IPS-18a (cell line): ENCODE results near the gene MVB12B.

Experiments
- H3K27ac ChIP-seq: one replicate; pipeline ENCODE4 v1.5.1; 2013; ENCODE audit warnings: low read length
- H3K27me3 ChIP-seq: one replicate; pipeline ENCODE4 v1.6.1; 2013; ENCODE audit warnings: mild to moderate bottlenecking, low read length; ENCODE audit not compliant: control insufficient read depth, insufficient read depth
- H3K36me3 ChIP-seq: one replicate; pipeline ENCODE4 v1.6.1; 2013; ENCODE audit warnings: low read depth, low read length; ENCODE audit not compliant: control insufficient read depth
- H3K4me1 ChIP-seq: one replicate; pipeline ENCODE4 v1.6.1; 2013; ENCODE audit warnings: low read depth, low read length; ENCODE audit not compliant: control insufficient read depth
- H3K4me3 ChIP-seq: one replicate; pipeline ENCODE4 v1.5.1; 2013; ENCODE audit warnings: low read length
- H3K9ac ChIP-seq: one replicate; pipeline ENCODE4 v1.6.1; 2013; ENCODE audit warnings: mild to moderate bottlenecking, low read length, moderate library complexity
- H3K9me3 ChIP-seq: one replicate; pipeline ENCODE4 v1.6.1; 2013; ENCODE audit warnings: low read depth, low read length; ENCODE audit not compliant: control insufficient read depth

The MVB12B gene

GRCh38 chr9:126295516-126295915 lies 31.1 kb upstream of the MVB12B start:
- H3K27ac ChIP-seq, result no peak overlapping the region
- no peak overlapping the region for H3K9ac ChIP-seq
- H3K4me1 ChIP-seq, result no peaks in the 10 kb centered on the region
- H3K9me3 ChIP-seq, result no peaks in the 10 kb centered on the region
- H3K27me3 ChIP-seq, result no peaks in the 10 kb centered on the region
- H3K4me3 ChIP-seq, result no peak overlapping the region
- no peaks in the 10 kb centered on the region for H3K36me3 ChIP-seq

GRCh38 chr9:126295936-126296600 lies 30.6 kb upstream of the MVB12B start:
- Histone ChIP-seq H3K9ac (no peak overlapping the region), H3K4me3 (no peak overlapping the region), H3K9me3 (no peaks in the 10 kb centered on the region), H3K27me3 (no peaks in the 10 kb centered on the region), H3K27ac (no peak overlapping the region), H3K36me3 (no peaks in the 10 kb centered on the region), H3K4me1 (no peaks in the 10 kb centered on the region)

- no peak overlapping the region for H3K27ac ChIP-seq
- no peaks in the 10 kb centered on the region for H3K9me3 ChIP-seq
- H3K36me3 ChIP-seq, result no peaks in the 10 kb centered on the region
- H3K9ac ChIP-seq, result no peak overlapping the region
- H3K4me1 ChIP-seq, result no peaks in the 10 kb centered on the region
- H3K4me3 ChIP-seq, result no peak overlapping the region
- no peaks in the 10 kb centered on the region for H3K27me3 ChIP-seq
Measured at GRCh38 chr9:126296687-126297086, 29.9 kb upstream of the MVB12B start.

GRCh38 chr9:126297661-126298060 lies 29.0 kb upstream of the MVB12B start:
- Histone ChIP-seq H3K4me3 (no peak overlapping the region), H3K9ac (no peak overlapping the region), H3K27ac (no peak overlapping the region), H3K36me3 (no peaks in the 10 kb centered on the region), H3K27me3 (no peaks in the 10 kb centered on the region), H3K4me1 (no peaks in the 10 kb centered on the region), H3K9me3 (no peaks in the 10 kb centered on the region)

- Histone ChIP-seq H3K9ac (no peak overlapping the region), H3K27ac (no peak overlapping the region), H3K9me3 (no peaks in the 10 kb centered on the region)
Measured at GRCh38 chr9:126298063-126298801, 28.4 kb upstream of the MVB12B start.

GRCh38 chr9:126299706-126300276 lies 26.8 kb upstream of the MVB12B start:
- Histone ChIP-seq H3K4me1 (no peaks in the 10 kb centered on the region), H3K4me3 (no peak overlapping the region), H3K27ac (no peak overlapping the region), H3K36me3 (no peaks in the 10 kb centered on the region), H3K9ac (no peak overlapping the region), H3K9me3 (no peaks in the 10 kb centered on the region), H3K27me3 (no peaks in the 10 kb centered on the region)

More at GRCh38 chr9:126298063-126298801, 28.4 kb upstream of the MVB12B start:
- Histone ChIP-seq H3K4me3 (no peak overlapping the region), H3K27me3 (no peaks in the 10 kb centered on the region), H3K36me3 (no peaks in the 10 kb centered on the region), H3K4me1 (no peaks in the 10 kb centered on the region)

GRCh38 chr9:126301196-126301595 lies 25.4 kb upstream of the MVB12B start:
- H3K9me3 ChIP-seq, result no peaks in the 10 kb centered on the region
- no peaks in the 10 kb centered on the region for H3K27me3 ChIP-seq
- no peaks in the 10 kb centered on the region for H3K36me3 ChIP-seq
- H3K4me3 ChIP-seq, result no peak overlapping the region
- no peaks in the 10 kb centered on the region for H3K4me1 ChIP-seq
- H3K27ac ChIP-seq, result no peak overlapping the region
- H3K9ac ChIP-seq, result no peak overlapping the region

- Histone ChIP-seq H3K36me3 (no peaks in the 10 kb centered on the region), H3K27ac (no peak overlapping the region), H3K9me3 (no peaks in the 10 kb centered on the region), H3K27me3 (no peaks in the 10 kb centered on the region), H3K4me3 (no peak overlapping the region), H3K4me1 (no peaks in the 10 kb centered on the region), H3K9ac (no peak overlapping the region)
Measured at GRCh38 chr9:126301985-126302603, 24.5 kb upstream of the MVB12B start.

- Histone ChIP-seq H3K4me1 (no peaks in the 10 kb centered on the region), H3K27ac (no peak overlapping the region), H3K27me3 (no peaks in the 10 kb centered on the region), H3K36me3 (no peaks in the 10 kb centered on the region), H3K9me3 (no peaks in the 10 kb centered on the region), H3K9ac (no peak overlapping the region), H3K4me3 (no peak overlapping the region)
Measured at GRCh38 chr9:126302730-126303129, 23.9 kb upstream of the MVB12B start.

GRCh38 chr9:126303488-126303887 lies 23.1 kb upstream of the MVB12B start:
- Histone ChIP-seq H3K4me3 (no peak overlapping the region), H3K27ac (no peak overlapping the region), H3K36me3 (no peaks in the 10 kb centered on the region), H3K4me1 (no peaks in the 10 kb centered on the region), H3K27me3 (no peaks in the 10 kb centered on the region), H3K9ac (no peak overlapping the region), H3K9me3 (no peaks in the 10 kb centered on the region)

- H3K27ac ChIP-seq, result no peak overlapping the region
- H3K4me3 ChIP-seq, result no peak overlapping the region
- no peaks in the 10 kb centered on the region for H3K4me1 ChIP-seq
- H3K9me3 ChIP-seq, result no peaks in the 10 kb centered on the region
- H3K9ac ChIP-seq, result no peak overlapping the region
- no peaks in the 10 kb centered on the region for H3K27me3 ChIP-seq
- no peaks in the 10 kb centered on the region for H3K36me3 ChIP-seq
Measured at GRCh38 chr9:126304207-126304970, 22.2 kb upstream of the MVB12B start.
